Stimulated activated CD4-positive, alpha-beta T cell treated with anti-CD3 and anti-CD28 coated beads, Interleukin-2, amount 100 ng/mL, for 4 hours (primary cell): ENCODE measurements around the gene DNMT3B.

Source experiments
- DNase-seq: peaks from one replicate; pipeline ENCODE4 v3.0.0-alpha.2; 2020; ENCODE audit warnings: low read depth

The DNMT3B gene

DNA sequence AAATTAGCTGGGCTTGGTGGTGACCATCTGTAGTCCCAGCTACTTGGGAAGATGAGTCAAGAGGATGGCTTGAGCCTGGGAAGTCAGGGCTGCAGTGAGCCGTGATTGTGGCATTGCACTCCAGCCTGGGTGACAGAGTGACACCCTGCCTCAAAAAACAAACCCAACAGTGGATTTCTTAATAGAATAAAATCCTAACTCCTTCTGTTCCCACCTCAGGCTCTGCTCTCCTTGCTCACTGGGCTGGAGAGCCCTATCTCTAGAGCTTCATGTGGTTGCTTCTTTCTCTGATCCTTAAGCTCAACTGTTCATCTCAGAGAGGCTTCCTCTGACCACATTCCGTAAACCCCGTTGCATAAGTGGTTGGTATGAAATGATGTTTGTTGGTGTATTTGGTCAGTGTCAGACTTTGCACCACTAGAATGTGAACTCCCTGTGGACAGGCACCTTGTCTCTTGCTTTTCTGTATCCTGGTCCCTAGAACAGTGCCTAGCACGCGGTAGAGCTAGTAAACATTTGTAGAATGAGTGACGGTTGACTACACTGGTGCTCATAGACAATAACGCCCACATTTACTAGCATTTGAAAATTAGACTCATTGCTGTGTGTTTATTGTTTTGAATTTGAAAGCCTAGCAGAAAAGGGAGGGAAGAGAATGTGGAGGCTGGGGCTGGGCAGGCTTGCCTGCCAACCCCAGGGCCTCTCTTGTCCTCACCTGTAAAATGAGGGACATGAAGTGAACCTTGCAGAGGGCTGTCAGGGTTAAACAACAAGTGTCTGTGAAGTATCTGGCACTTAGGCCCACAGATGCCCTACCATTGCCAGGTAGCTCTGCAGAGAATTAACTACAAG lies 61.8 kb downstream of the DNMT3B start:
- DNase-seq: no peak

DNA sequence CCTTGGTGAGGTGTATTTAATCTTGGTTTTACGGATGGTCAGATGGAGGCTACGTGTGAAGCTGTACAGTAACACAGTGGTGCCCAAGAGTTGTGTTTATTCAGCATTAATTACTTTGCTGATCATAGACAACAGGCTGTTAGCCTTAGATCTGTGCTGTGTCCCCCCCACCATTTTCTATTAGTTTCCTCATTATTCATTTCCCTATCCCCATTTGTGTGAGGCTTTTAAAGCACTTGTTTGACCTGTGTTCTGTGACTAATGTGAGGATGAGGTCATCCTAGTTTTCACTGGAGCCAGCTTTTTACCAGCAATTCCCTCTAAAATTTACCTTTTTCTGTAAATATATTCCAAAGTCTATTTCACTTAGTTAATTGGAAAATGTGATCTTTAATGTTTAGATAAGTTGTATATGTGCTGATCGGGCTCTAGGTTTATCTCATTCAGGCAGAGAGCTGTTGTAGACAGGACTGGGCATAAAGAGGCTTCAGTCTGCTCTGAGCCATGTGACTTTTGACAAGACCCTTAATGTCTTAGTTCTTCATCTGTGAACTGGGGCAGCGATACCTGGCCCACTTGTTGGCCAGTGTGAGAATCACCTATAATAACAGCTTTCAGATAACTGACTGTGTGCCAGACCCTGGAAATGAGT lies 66.0 kb downstream of the DNMT3B start:
- no peak for DNase-seq

DNA sequence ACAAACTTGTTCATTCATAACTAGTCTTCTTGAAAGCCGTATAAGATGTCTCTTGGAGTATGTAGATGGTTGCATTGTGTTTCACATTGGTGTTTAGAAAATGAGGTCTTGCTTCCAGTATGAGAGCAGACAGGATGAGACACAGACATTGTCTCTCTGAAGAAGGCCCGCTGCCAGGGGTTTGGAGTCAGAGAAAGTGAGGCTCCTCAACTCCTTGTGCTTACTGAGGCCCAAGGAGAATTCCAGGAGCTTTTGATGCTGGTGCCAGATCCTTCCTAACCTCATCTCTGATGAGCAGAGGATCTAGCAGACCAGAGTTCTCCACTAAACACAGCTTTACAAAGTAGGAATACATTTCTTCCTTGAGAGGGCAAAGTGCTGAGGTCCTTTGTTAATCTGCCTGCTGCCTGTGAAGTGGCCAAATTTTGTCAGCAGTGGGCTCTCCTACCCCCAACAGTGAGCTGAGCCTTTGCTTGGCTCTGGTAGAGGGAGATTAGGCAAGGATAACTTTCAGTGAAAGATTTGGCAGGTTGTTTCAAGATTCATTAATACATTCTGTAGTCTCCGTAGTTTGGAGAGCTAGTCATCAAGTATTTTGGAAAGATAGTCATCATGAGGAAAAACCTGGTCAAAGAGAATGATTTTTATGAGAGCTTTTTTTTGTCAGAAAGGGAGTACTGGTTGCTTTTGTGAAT lies 67.3 kb downstream of the DNMT3B start:
- no peak for DNase-seq

DNA sequence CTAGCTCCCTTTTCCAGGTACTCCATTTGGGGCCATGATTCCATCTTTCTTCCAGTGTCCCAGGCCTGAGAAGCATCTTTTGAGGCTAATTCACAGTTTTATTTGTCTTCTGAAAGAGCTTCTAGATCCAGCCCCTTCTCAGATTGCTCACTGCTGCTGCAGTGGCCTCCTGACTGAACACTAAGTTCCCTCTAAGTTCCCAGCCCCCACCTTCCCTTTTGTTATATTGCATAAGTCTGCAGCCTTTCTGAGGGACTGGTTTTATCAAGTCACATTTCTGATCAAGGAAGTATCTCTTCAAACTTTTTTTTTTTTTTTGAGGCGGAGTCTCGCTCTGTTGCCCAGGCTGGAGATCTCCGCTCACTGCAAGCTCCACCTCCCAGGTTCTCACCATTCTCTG lies 68.3 kb downstream of the DNMT3B start:
- DNase-seq: no peak

DNA sequence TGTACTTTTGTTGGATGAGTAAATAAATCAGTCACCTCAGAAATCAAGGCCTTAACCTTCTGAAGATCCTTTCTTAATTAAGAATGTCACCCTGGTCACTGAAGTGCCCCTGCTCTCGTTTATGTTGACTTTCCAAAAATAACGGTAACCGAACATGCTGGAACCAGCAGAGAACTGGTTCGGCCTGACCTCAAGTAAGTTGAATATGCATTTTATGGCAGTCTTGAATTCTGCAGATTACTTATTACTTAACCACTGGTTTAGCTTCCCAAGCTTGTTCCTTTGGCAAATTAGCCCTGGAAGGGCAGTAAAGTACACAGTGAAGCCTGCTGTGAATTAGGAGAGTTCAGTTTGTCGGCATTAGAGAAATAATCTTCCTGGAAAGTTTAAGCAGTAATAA lies 69.8 kb downstream of the DNMT3B start:
- DNase-seq: no peak

DNA sequence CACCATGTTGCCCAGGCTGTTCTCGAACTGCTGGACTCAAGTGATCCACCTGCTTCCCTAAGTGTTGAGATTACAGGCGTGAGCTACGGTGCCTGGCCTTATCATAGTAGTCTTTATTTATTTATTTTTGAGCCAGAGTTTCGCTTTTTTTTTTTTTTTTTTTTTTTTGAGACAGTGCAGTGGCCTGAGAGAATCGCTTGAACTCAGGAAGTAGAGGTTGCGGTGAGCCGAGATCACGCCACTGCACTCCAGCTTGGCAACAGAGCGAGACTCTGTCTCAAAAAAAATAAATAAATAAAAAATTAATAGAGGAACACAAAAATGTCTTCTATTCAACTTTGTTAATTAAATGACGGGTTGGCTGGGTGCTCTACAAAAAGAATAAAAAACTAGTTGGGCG lies 70.5 kb downstream of the DNMT3B start:
- DNase-seq: no peak

DNA sequence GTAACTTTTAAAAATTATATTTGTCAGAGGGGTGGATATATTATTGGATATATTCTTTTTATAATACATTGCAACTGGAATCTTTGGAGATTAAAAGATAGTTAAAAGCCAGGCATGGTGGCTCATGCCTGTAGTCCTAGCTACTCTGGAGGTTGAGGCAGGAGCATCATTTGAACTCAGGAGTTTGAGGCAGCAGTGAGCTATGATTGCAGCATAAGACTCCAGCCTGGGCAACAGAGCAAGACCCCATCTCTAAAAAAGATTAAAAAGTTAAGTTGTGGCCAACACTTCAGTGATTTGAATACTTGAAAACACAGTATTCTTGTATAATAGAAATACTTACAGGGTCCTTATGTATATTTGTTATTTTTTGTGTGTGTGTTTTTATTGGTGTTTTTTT lies 72.8 kb downstream of the DNMT3B start:
- no peak for DNase-seq

DNA sequence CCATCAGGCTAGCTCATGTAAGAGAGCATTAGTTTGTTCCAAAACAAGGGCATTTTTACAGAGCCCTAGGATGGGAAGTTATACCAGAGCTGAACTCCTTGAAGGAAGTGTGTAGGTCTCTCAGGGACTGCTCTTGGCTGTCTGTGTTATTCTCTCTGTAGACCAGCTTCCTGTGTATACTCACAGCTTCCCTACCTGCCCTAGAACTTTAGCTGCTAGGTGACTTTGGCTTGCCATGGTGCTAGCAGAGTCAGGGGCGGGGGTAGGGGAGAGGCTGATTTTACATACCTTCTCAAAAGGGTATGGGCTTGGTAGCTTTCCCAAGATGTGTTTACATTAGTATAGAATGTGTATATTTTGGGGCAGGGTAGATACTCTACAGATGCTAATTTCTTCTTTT lies 75.0 kb downstream of the DNMT3B start:
- DNase-seq: no peak

DNA sequence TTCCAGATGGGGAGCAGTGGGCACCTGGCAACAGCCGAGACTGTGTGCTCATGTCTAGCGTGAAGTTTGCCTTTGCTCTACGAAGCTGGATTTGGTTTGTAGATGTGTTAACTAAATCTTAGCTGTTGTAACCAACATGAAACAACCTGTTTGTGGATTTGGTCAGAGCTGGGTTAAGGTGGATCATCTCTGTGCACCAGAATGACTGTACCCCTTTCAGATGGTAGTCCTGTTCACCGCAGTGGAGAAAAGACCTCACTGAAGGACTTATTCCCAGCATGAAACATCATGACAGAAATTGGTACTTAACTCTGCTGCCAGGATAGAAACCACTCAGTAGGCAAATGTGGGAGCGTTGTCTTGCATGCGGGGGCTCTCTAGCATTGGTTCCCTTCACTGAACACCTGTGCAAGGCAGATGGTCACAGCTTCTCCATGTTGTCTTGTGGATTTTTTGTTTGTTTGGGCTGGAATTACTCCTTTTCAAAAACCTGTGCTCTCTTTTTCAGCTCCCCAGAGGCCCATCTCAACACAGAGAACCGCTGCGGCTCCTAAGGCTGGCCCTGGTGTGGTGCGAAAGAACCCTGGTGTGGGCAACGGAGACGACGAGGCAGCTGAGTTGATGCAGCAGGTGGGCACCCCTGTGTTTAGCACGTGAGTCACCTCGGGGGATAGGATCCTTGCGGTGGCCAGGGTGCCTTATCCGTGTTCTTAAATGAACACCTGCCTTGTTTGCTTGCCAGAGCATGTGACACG lies 77.2 kb downstream of the DNMT3B start:
- DNase-seq: no peak

DNA sequence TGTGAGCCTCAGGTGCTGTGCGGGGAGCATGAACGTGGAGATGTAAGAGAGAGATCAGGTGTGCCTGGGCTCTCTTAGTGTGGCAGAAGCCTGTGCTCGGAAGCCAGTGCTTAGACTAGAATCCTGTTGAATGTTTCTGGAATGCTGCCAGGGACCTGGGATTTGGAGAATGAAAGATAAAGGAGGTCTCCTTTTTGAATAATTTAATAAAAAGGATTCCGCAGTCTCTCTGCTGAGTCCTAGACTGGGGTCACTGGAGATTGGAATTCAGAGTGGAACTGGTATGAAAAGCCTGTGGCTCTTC lies 77.7 kb downstream of the DNMT3B start:
- no peak for DNase-seq

DNA sequence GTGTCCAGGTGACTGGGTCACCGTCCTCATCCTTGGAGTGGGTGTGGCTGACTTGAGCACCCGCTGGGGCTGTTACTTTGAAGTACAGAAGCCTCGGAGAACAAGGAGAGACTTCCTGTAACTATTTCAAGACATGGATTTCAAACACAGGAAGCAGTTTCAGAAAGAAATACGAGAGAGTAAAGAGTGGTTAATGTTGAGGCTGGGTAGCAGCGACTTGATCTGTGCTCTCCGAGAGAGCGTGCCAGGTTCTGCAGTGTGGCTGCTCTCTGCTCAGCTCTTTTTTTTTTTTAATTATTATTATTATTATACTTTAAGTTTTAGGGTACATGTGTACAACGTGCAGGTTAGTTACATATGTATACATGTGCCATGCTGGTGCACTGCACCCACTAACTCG lies 79.0 kb downstream of the DNMT3B start:
- DNase-seq: no peak

DNA sequence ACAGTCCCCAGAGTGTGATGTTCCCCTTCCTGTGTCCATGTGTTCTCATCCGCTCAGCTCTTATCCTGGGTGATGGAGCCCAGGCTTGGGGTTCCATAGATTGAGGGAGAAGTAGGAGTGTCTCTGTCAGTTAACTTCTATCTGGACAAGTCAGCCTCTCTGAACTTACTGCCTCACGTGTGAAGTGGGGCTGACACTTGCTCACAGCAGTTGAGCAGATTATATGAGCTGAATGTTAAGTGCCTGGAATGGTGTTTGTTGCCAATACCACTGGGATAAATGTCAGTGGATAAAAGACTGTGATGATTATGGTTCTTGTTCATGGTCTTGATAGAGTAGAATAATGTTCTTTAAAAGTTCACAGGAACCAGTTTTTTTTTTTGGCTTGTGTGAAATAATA lies 79.4 kb downstream of the DNMT3B start:
- DNase-seq: no peak

DNA sequence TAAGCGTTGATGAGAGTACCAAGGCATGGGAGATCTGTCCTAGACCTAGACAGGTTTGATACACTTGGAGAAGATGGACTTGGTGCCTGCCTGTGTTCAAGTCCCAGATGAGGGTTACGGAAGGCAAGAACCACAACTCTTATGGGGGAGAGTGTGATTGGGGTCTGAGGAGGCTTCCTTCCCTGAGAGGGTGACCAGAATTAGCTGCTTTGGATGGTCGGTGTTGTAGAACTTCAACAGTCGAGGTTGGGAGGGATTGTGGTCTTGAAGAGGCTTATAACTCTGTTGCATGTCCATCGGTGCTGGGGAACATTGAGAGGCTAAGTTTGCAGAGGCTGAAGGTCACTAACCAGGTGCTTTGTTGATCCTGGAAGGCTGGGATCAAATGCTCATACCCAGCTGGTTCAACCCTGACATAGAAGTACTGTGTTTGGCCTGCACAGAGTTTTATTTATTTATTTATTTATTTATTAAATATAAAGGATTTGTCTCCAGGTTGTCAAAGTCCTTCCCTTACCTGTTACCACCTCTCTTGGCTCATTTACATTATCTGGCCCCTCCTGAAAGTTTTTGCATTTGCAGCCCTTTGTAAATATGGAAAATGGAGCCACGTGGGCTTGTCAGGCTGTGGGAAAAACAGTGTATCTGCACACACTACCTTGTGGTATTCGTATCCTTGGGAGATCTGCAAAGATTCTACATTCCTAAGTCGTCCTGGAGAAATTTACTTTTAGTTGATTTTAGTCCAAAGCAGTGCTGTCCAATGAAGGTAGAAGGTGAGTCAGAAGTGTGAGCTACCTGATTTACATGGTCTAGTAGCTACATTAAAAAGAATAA lies 80.7 kb downstream of the DNMT3B start:
- DNase-seq: no peak

DNA sequence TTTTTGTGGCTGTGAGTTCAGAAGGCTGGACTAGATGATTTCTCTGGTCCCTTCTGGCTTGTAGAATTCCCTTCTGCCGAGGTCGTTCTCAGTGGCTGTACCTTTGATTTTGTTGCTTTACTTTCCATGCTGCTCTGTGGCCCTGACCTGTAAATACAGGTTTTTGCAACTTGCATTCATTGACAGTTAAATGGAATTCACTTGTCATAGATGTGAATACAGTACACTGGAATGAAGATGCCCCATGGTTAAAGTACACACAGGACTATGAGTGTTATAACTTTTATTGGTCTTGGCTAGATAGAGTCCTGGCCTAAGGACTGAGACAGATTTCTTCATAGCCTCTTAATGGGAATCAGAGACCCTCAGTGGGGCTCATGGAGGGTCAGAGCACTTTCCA lies 83.6 kb downstream of the DNMT3B start:
- no peak for DNase-seq

DNA sequence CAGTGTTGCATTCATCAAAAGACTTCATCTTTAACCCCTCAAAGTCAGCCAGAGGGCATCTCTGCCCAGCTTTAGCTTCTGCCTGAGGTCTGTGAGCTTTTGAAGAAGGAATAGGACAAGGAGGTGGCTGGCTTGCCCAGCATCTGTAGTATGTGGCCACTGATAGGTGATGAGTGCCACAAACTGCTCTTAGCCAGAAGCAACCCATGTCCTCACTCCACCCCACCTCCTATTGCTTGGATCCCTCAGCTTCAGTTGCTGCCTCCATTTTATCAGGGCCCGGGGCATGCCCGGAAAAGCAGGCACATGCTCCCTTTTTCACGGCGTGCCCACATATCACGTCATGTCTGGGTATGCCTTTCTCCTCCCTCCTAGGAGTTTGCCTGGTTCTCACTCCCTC lies 84.7 kb downstream of the DNMT3B start:
- DNase-seq: no peak

DNA sequence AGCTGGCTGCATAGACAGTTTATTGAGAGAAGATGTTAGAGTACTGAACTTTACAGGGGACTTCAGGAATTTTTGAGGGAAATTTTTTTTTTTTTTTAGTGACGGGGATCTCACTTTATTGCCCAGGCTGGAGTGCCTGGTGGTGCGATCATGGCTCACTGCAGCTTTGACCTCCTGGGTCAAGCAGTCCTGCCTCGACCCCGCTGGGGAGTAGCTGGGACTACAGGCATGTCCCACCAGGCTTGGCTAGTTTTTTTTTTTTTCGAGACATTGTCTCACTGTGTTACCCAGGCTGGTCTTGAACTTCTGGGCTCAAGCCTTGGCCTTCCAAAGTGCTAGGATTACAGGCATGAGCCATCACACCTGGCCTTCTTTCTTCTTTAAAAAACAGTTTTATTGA lies 85.8 kb downstream of the DNMT3B start:
- no peak for DNase-seq

DNA sequence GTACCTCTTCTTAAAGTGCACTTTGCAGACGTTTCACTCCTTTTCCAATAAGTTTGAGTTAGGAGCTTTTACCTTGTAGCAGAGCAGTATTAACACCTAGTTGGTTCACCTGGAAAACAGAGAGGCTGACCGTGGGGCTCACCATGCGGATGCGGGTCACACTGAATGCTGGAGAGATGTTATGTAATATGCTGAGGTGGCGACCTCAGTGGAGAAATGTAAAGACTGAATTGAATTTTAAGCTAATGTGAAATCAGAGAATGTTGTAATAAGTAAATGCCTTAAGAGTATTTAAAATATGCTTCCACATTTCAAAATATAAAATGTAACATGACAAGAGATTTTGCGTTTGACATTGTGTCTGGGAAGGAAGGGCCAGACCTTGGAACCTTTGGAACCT lies 86.7 kb downstream of the DNMT3B start:
- no peak for DNase-seq

DNA sequence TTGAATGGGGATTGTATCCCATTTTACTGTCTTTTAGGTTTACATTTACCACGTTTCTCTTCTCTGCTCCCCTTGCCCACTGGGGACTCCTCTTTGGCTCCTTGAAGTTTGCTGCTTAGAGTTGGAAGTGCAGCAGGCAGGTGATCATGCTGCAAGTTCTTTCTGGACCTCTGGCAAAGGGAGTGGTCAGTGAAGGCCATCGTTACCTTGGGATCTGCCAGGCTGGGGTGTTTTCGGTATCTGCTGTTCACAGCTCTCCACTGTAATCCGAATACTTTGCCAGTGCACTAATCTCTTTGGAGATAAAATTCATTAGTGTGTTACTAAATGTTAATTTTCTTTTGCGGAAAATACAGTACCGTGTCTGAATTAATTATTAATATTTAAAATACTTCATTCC lies 87.4 kb downstream of the DNMT3B start:
- no peak for DNase-seq

DNA sequence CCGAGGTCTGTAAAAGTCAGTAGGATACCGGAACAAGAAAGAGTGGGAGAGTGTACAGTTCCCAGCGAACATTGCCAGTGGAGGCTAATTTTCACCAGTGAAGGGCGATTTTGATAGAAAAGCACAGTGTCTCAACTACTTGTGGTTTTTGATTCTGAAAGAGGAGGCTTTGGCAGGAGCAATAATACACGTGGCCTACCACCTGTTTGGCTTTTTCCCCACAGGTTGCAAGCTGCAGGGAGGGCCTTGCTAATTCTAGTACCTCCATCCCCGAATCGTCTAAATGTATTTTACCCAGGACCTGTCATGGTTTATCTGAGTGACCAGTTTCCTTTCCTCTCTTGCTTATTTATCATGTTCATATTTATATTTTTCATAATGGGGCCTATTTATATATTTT lies 93.2 kb downstream of the DNMT3B start:
- DNase-seq: no peak

DNA sequence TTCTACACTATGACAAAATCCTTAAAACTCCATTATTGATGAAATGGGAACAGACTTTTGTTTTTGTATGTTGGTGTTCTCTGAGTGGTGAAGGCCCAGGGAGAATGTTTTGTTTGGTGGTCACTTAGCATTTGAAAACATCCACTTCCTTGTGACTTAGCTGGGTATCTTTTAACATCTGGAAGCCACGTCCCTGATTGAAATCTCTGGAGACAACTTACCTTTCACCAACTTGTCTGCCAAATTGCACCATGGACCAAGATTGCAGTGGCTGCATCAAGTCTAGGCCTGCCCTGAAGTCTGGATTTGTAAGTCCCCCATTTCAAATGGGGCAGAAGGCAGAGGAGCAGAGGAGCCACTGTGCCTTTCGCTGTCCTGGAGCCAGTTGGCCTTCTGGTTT lies 96.0 kb downstream of the DNMT3B start:
- no peak for DNase-seq
